Stimulated activated naive B cell treated with anti-CD40 and anti-IgM and Interleukin-4, amounts not matched to agents 10 μg/mL and 1 μg/mL and 100 μg/mL, for 72 hours (primary cell): ENCODE measurements around the gene RNF17.

ENCODE experiments used
- ATAC-seq, 2 donors: fragments of 150-1000 bp; cut with Tn5 transposase; replicated peaks; 2 replicates each; pipeline ENCODE4 v1.10.0; 2021; ENCODE audit warnings: moderate library complexity in 1 of 2
- DNase-seq: peaks from one replicate; pipeline ENCODE4 v3.0.0; 2021
- H3K27ac Mint-ChIP-seq: one replicate; pipeline ENCODE4 v1.8.0; 2022; ENCODE audit warnings: mild to moderate bottlenecking, mixed read lengths
- H3K27me3 Mint-ChIP-seq, 2 donors: one replicate each; pipeline ENCODE4 v1.8.0; 2022; ENCODE audit warnings: mixed read lengths in 2 of 2
- H3K36me3 Mint-ChIP-seq, 2 donors: one replicate each; pipeline ENCODE4 v1.8.0; 2022; ENCODE audit warnings: mixed read lengths in 2 of 2, mild to moderate bottlenecking in 1 of 2
- H3K4me1 Mint-ChIP-seq, 2 donors: one replicate each; pipeline ENCODE4 v1.8.0; 2022; ENCODE audit warnings: mixed read lengths in 2 of 2, mild to moderate bottlenecking in 1 of 2
- H3K4me3 Mint-ChIP-seq, 2 donors: one replicate each; pipeline ENCODE4 v1.8.0; 2022; ENCODE audit warnings: mild to moderate bottlenecking in 2 of 2, mixed read lengths in 2 of 2, moderate library complexity in 1 of 2
- H3K9me3 Mint-ChIP-seq, 2 donors: one replicate each; pipeline ENCODE4 v1.8.0; 2022; ENCODE audit warnings: mixed read lengths in 2 of 2, mild to moderate bottlenecking in 1 of 2

The RNF17 gene

GRCh38 chr13:24921003-24921402 lies 157.0 kb downstream of the RNF17 start:
- DNase-seq (no peak), ATAC-seq (no peak)
- no peaks in the 10 kb centered on the region for H3K27me3 Mint-ChIP-seq
- peaks cover 2 to 13% of the 10 kb centered on the region in 2 donors for H3K4me1 Mint-ChIP-seq
- H3K27ac Mint-ChIP-seq: no peak overlapping the region
- H3K9me3 Mint-ChIP-seq: no peaks in the 10 kb centered on the region
- H3K36me3 Mint-ChIP-seq: no peaks in the 10 kb centered on the region
- no peak overlapping the region for H3K4me3 Mint-ChIP-seq

- no peaks in the 10 kb centered on the region for H3K9me3 Mint-ChIP-seq
- peak overlapping the region; percentile 98 for H3K27ac Mint-ChIP-seq
- peak overlapping the region; percentile 94 to 99 for H3K4me3 Mint-ChIP-seq
Observed at GRCh38 chr13:24921881-24922280, 157.9 kb downstream of the RNF17 start.

GRCh38 chr13:24922387-24922744 lies 158.4 kb downstream of the RNF17 start:
- Mint-ChIP-seq H3K36me3 (no peaks in the 10 kb centered on the region), H3K27me3 (no peaks in the 10 kb centered on the region), H3K27ac (peak overlapping the region; percentile 98), H3K4me1 (peaks cover 2 to 12% of the 10 kb centered on the region in 2 donors), H3K4me3 (peak overlapping the region; percentile 94 to 99), H3K9me3 (no peaks in the 10 kb centered on the region)
- ATAC-seq (peak; percentile 23 to 26), DNase-seq (no peak)

More at GRCh38 chr13:24921881-24922280, 157.9 kb downstream of the RNF17 start:
- H3K36me3 Mint-ChIP-seq: no peaks in the 10 kb centered on the region
- DNase-seq (no peak), ATAC-seq (no peak)
- no peaks in the 10 kb centered on the region for H3K27me3 Mint-ChIP-seq
- peaks cover 2 to 12% of the 10 kb centered on the region in 2 donors for H3K4me1 Mint-ChIP-seq

GRCh38 chr13:24922745-24923591 lies 159.0 kb downstream of the RNF17 start:
- ATAC-seq (peak; percentile 97 to 98), DNase-seq (peak; percentile 97)
- Mint-ChIP-seq H3K9me3 (no peaks in the 10 kb centered on the region), H3K4me3 (peak overlapping the region; percentile 94 to 99), H3K27me3 (no peaks in the 10 kb centered on the region), H3K4me1 (peaks cover 2 to 12% of the 10 kb centered on the region in 2 donors), H3K36me3 (no peaks in the 10 kb centered on the region), H3K27ac (peak overlapping the region; percentile 98)

- peaks cover 3 to 13% of the 10 kb centered on the region in 2 donors for H3K27me3 Mint-ChIP-seq
- no peaks in the 10 kb centered on the region for H3K36me3 Mint-ChIP-seq
- no peak overlapping the region for H3K27ac Mint-ChIP-seq
- DNase-seq (no peak), ATAC-seq (no peak)
- H3K4me3 Mint-ChIP-seq: no peak overlapping the region
- peaks cover 2 to 12% of the 10 kb centered on the region in 2 donors for H3K4me1 Mint-ChIP-seq
- H3K9me3 Mint-ChIP-seq: no peaks in the 10 kb centered on the region
Observed at GRCh38 chr13:24925318-24926231, 161.6 kb downstream of the RNF17 start.

- no peak overlapping the region for H3K27ac Mint-ChIP-seq
- H3K4me3 Mint-ChIP-seq: no peak overlapping the region
- peaks cover 2 to 13% of the 10 kb centered on the region in 2 donors for H3K4me1 Mint-ChIP-seq
- H3K36me3 Mint-ChIP-seq: no peaks in the 10 kb centered on the region
- peaks cover 0 to 1% of the 10 kb centered on the region in 2 donors for H3K9me3 Mint-ChIP-seq
- DNase-seq (no peak), ATAC-seq (no peak)
- H3K27me3 Mint-ChIP-seq: peaks cover 20 to 32% of the 10 kb centered on the region in 2 donors
Observed at GRCh38 chr13:24927810-24928404, 163.9 kb downstream of the RNF17 start.

GRCh38 chr13:24929196-24929595 lies 165.2 kb downstream of the RNF17 start:
- Mint-ChIP-seq H3K9me3 (peaks cover 0 to 1% of the 10 kb centered on the region in 2 donors), H3K4me1 (peaks cover 2 to 13% of the 10 kb centered on the region in 2 donors), H3K27me3 (peaks cover 33 to 44% of the 10 kb centered on the region in 2 donors), H3K36me3 (no peaks in the 10 kb centered on the region), H3K4me3 (no peak overlapping the region), H3K27ac (no peak overlapping the region)
- DNase-seq (no peak), ATAC-seq (no peak)
